Spleen (tissue), 11 donors: ENCODE measurements around the gene SH3TC2. TPM values are rescaled to one million over a fixed set of nuclear protein-coding genes. Genes with fewer than 3 reads are reported as not detected.

Source experiments
- DNase-seq: peaks from one replicate; pipeline ENCODE4 v3.0.0-alpha.2; 2020
- H3K27ac ChIP-seq, 8 donors: fragments of 200-600 bp; sonication (generic) in 7 of 8; 1 replicate in 4 of 8; 2 replicates in 4 of 8; pipeline versions ENCODE4 v1.5.0 to v1.8.0; 2016 to 2021; ENCODE audit warnings: inconsistent platforms in 4 of 8, mild to moderate bottlenecking in 4 of 8, moderate library complexity in 1 of 8
- H3K27me3 ChIP-seq, 7 donors: fragments of 200-600 bp; sonication (generic) in 6 of 7; replicated peaks in 1 of 7; 1 replicate in 4 of 7; 2 replicates in 3 of 7; pipeline versions ENCODE4 v1.5.0 to v1.8.0; 2016 to 2021; ENCODE audit warnings: inconsistent platforms in 3 of 7, mild to moderate bottlenecking in 1 of 7
- H3K36me3 ChIP-seq, 6 donors: fragments of 200-600 bp; sonication (generic) in 5 of 6; 1 replicate in 4 of 6; 2 replicates in 2 of 6; pipeline versions ENCODE4 v1.5.0 to v1.8.0; 2016 to 2021; ENCODE audit warnings: inconsistent platforms in 2 of 6
- H3K4me1 ChIP-seq, 6 donors: fragments of 200-600 bp; sonication (generic) in 5 of 6; 1 replicate in 3 of 6; 2 replicates in 3 of 6; pipeline versions ENCODE4 v1.5.0 to v1.8.0; 2016 to 2021; ENCODE audit warnings: inconsistent platforms in 3 of 6
- H3K4me3 ChIP-seq, 8 donors: fragments of 200-600 bp; sonication (generic) in 7 of 8; 1 replicate in 4 of 8; 2 replicates in 4 of 8; pipeline versions ENCODE4 v1.5.0 to v1.8.0; 2016 to 2021; ENCODE audit warnings: inconsistent platforms in 4 of 8, mild to moderate bottlenecking in 4 of 8, moderate library complexity in 2 of 8
- H3K9me3 ChIP-seq, 8 donors: fragments of 200-600 bp; sonication (generic) in 7 of 8; 1 replicate in 4 of 8; 2 replicates in 4 of 8; pipeline versions ENCODE4 v1.5.0 to v1.8.0; 2016 to 2021; ENCODE audit warnings: inconsistent platforms in 4 of 8
- POLR2A ChIP-seq, 3 donors: fragments of 450-650 bp; IDR thresholded peaks; one replicate each; pipeline ENCODE4 v1.5.1; 2017; ENCODE audit warnings: antibody characterized with exemption in 3 of 3, mild to moderate bottlenecking in 1 of 3
- POLR2AphosphoS5 ChIP-seq, 3 donors: sonication (generic); formaldehyde crosslinking; IDR thresholded peaks; one replicate each; pipeline ENCODE4 v1.5.1; 2017; ENCODE audit warnings: antibody characterized with exemption in 3 of 3
- WGBS, 5 donors: extraction: QIAGEN DNeasy Blood & Tissue Kit in 3 of 5; methylation state at CpG; one replicate each; pipeline versions ENCODE4 v1.1.5 to v1.1.7; 2013 to 2018; 5-methylcytosine and 5-hydroxymethylcytosine counted together
- intact Hi-C: fragments of 100-400 bp; cut with DNase I; formaldehyde crosslinking; loops from one replicate; pipeline ENCODE4 v1.15.0; 2023; ENCODE audit warnings: low total_unique reads
- polyA plus RNA-seq, 3 donors: library from polyadenylated mRNA; stranded (reverse); fragments of 200-250 nt; gene quantifications; one replicate each; pipeline ENCODE4 v1.2.1, GENCODE V29; 2013
- total RNA-seq, 7 donors: library from RNA; depleted of rRNA in 3 of 7; stranded (reverse); fragments of >200 nt in 3 of 7; fragmentation: NEBNext Ultra II Directional in 4 of 7; extraction: Animal tissue kit (Norgen Biotek cat#: 25700) in 4 of 7; gene quantifications; one replicate each; pipeline versions ENCODE4 v1.1.0 to v1.2.1, GENCODE V29; 2016 to 2021
- TF ChIP-seq, protein P1 (sequence below), 11 experiments: fragments of 200-600 bp in 7 of 11; fragments of 450-650 bp in 4 of 11; sonication (generic) in 4 of 11; IDR thresholded peaks in 8 of 11; conservative IDR thresholded peaks in 3 of 11; 1 replicate in 7 of 11; 2 replicates in 4 of 11; pipeline versions ENCODE4 v1.4.0 to v1.8.0; 2016 to 2021; ENCODE audit warnings: antibody characterized with exemption in 11 of 11, inconsistent platforms in 4 of 11, mild to moderate bottlenecking in 1 of 11
- donor health status: healthy with polysubstance abuse.
- donor health status: DM: no; HTN: no; CAD: no; lungs with moderate emphysema.
- donor health status: DM: no; HTN: no; CAD: no.
- donor health status: Bipolar disorder and iron deficiency.
- donor health status: healthy.
- donor health status: DM: no; HTN: no; CAD: no.
- donor health status: DM: yes; HTN: yes; CAD: no.

Gene SH3TC2
- total and polyA plus RNA-seq, 10 donors = 0.02 to 2.8 (median 1.4) TPM

DNA sequence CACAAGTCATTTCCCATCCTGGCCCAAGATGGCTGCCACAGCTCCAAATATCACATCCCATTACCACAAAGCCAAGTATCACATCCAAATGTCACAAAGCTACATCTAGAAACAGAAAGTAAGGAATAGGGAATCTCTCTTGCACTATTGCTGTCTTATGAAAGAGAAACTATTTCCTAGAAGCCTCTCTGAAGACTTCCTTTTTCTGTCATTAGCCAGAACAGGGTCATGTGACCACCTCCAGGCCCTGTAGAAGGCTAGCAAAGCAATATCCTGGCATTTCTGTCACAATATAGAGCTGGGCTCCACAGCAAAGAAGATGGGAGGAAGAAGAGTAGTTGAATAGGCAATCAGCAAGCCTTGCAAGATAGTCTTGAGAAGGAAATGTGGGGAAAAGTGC lies 99.2 kb downstream of the SH3TC2 start:
- DNase-seq = no peak
- Histone ChIP-seq H3K9me3 (no peaks in the 10 kb centered on the region), H3K27me3 (no peaks in the 10 kb centered on the region), H3K4me3 (peak overlapping the region in 1 of 8 donors; percentile 7), H3K27ac (peak overlapping the region in 4 of 8 donors; percentile 38 to 69 (median 59)), H3K36me3 (no peaks in the 10 kb centered on the region), H3K4me1 (peaks cover 0 to 19% (median 8%) of the 10 kb centered on the region in 6 donors)
- intact Hi-C loops = no loop called here
- TF ChIP-seq, protein P1, sequence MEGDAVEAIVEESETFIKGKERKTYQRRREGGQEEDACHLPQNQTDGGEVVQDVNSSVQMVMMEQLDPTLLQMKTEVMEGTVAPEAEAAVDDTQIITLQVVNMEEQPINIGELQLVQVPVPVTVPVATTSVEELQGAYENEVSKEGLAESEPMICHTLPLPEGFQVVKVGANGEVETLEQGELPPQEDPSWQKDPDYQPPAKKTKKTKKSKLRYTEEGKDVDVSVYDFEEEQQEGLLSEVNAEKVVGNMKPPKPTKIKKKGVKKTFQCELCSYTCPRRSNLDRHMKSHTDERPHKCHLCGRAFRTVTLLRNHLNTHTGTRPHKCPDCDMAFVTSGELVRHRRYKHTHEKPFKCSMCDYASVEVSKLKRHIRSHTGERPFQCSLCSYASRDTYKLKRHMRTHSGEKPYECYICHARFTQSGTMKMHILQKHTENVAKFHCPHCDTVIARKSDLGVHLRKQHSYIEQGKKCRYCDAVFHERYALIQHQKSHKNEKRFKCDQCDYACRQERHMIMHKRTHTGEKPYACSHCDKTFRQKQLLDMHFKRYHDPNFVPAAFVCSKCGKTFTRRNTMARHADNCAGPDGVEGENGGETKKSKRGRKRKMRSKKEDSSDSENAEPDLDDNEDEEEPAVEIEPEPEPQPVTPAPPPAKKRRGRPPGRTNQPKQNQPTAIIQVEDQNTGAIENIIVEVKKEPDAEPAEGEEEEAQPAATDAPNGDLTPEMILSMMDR (IDR thresholded peaks at IDR 0.05 in 8 of 11, conservative IDR thresholded peaks at IDR 0.05 in 3 of 11) = no peak
- TF ChIP-seq POLR2AphosphoS5 (IDR thresholded peaks at IDR 0.05) = no peak
- TF ChIP-seq POLR2A (IDR thresholded peaks at IDR 0.05) = no peak

DNA sequence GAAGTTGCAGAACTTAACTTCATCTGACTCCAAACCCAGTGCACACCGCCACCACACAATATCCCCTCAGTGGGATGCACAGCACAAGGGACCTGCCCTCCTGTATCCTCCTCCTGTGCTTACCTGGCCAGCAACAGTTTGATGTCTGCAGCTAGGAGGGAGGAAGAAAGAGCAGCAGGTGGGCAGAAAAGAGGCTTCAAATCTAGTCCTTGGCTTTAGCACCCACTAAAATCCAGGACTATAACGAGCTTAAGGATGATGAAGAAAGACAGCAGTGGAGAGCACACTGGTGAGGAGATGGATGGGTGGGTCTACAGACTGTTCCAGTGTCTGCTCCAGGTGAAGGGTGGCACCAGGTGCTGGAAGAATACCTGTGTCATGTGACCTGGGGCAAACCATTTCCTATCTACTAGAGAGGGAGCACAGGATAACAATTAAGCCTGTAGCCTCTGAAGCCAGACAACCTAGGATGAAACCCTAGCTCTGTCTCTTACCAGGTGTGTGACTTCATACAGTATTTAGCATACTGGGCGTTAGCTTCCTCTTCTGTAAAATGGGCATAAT lies 100.0 kb downstream of the SH3TC2 start:
- Histone ChIP-seq H3K36me3 (no peaks in the 10 kb centered on the region), H3K9me3 (no peaks in the 10 kb centered on the region), H3K4me1 (peaks cover 0 to 21% (median 9%) of the 10 kb centered on the region in 6 donors), H3K4me3 (no peak overlapping the region), H3K27me3 (no peaks in the 10 kb centered on the region), H3K27ac (peak overlapping the region in 1 of 8 donors; percentile 67)
- DNase-seq = no peak
- WGBS, 5 donors = 71 to 97% (median 87%) methylated on average over 3 of the region's 3 CpGs
- intact Hi-C loops = no loop called here
- no peak for TF ChIP-seq POLR2AphosphoS5 (IDR thresholded peaks at IDR 0.05)
- TF ChIP-seq, protein P1 (IDR thresholded peaks at IDR 0.05 in 8 of 11, conservative IDR thresholded peaks at IDR 0.05 in 3 of 11) = no peak
- TF ChIP-seq POLR2A (IDR thresholded peaks at IDR 0.05) = no peak

DNA sequence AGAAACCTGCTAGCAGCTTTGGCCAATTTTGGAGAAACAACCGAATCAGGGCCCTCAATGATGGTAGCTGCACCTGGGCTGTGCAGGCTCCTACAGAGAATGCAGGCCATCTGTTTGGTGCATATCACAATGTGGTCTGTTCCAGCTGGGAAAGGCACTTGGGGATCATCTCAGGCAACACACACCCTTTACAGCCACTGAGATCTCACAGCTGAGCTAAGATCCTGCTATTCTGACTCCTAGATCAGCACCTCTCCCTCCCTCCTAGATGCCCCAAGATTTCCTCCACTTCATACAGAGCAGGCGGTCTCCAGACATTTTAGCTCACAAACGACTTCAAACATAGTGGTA lies 100.7 kb downstream of the SH3TC2 start:
- Histone ChIP-seq H3K36me3 (no peaks in the 10 kb centered on the region), H3K4me1 (peaks cover 0 to 27% (median 14%) of the 10 kb centered on the region in 6 donors), H3K4me3 (no peak overlapping the region), H3K27me3 (no peaks in the 10 kb centered on the region), H3K27ac (peak overlapping the region in 3 of 8 donors; percentile 0 to 39 (median 22)), H3K9me3 (no peaks in the 10 kb centered on the region)
- DNase-seq = no peak
- intact Hi-C loops = no loop called here
- WGBS, 5 donors = 62 to 87% (median 75%) methylated on average over 3 of the region's 3 CpGs
- TF ChIP-seq POLR2A (IDR thresholded peaks at IDR 0.05) = no peak
- TF ChIP-seq, protein P1 (IDR thresholded peaks at IDR 0.05 in 8 of 11, conservative IDR thresholded peaks at IDR 0.05 in 3 of 11) = no peak
- no peak for TF ChIP-seq POLR2AphosphoS5 (IDR thresholded peaks at IDR 0.05)

DNA sequence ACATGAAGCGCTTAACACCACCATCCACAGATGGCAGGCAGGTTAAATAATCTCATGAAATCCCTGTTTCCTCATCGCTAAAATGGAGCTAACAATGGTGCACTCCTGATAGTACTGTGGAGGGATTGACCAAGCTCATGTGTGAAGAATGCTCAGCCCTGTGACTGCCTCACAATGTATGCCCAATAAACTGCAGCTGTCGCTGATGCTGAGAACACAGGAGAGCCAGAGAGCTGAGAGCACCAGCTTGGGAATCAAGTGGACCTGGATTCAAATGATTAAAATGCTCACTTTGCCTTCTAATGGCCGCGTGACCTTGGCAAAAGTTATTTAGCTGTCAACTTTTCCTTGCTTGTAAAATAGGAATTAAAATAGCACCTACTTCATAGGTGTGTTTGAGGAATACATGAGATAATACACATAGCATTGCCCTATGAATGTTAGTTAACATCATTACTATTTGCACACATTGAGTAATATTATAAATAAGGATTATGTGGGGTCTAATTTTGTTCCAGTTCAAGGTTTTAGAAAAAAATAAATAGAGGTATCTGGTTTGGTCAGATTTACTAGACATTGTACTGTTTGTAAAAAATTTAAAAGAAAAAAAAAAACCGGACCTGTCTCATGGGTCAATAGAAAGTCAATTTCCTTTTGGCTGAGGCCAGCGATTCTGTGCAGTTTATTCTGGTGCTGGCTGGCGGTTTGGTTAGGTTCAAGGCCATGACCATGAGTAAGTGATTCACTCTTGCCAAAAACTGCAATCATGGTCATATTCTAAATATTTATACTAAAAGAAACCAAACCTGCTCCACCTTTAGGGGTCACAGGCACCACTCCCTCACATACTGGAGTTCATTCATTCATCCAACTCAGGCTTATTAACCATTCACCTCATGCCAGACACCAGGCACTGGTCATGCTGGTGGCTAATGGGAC lies 101.3 kb downstream of the SH3TC2 start:
- DNase-seq = no peak
- TF ChIP-seq, protein P1 (IDR thresholded peaks at IDR 0.05 in 8 of 11, conservative IDR thresholded peaks at IDR 0.05 in 3 of 11) = no peak
- TF ChIP-seq POLR2AphosphoS5 (IDR thresholded peaks at IDR 0.05) = no peak
- no peak for TF ChIP-seq POLR2A (IDR thresholded peaks at IDR 0.05)
- 80 to 89% (median 85%) methylated on average over 8 of the region's 8 CpGs for WGBS, 5 donors
- intact Hi-C loops = no loop called here
- Histone ChIP-seq H3K27me3 (no peaks in the 10 kb centered on the region), H3K9me3 (no peaks in the 10 kb centered on the region), H3K4me1 (peaks cover 0 to 34% (median 16%) of the 10 kb centered on the region in 6 donors), H3K27ac (peak overlapping the region in 4 of 8 donors; percentile 0 to 39 (median 18)), H3K36me3 (no peaks in the 10 kb centered on the region), H3K4me3 (no peak overlapping the region)
